HCT116 (cell line): ENCODE data around the gene PDZRN4. TPM values are rescaled to one million over a fixed set of nuclear protein-coding genes. Genes with fewer than 3 reads are reported as not detected.

Experiments used
- ATAC-seq: fragments of 200-7000 bp; cut with Tn5 transposase; 2 replicates; pipeline ENCODE4 v1.9.1; 2020; ENCODE audit warnings: mild to moderate bottlenecking, moderate library complexity
- BruUV-seq: library from RNA; stranded (reverse); fragments of 400-500 nt; replicated peaks from 2 replicates; lab custom pipeline; 2021; lab: Mats Ljungman, UMichigan
- CTCF ChIA-PET: fragments of 300-600 bp; sonication (Branson Sonifier 250); formaldehyde crosslinking; loops from one replicate; lab custom pipeline; 2021; ENCODE audit warnings: antibody characterized with exemption; lab: Charles Lee
- POLR2A ChIA-PET: fragments of 300-600, 350-600 bp; sonication (Branson Sonifier 250); formaldehyde crosslinking; loops from one replicate; lab custom pipeline; 2021; ENCODE audit warnings: antibody characterized with exemption; lab: Charles Lee
- RAD21 ChIA-PET, 2 experiments: fragments of 300-600 bp; sonication (Branson Sonifier 250); formaldehyde crosslinking; loops; one replicate each; lab custom pipeline; 2023; ENCODE audit warnings: low total read pairs in 2 of 2; ENCODE audit not compliant: uncharacterized antibody in 2 of 2, unreplicated experiment in 2 of 2, low non-redundant PET in 1 of 2; lab: Charles Lee
- DNase-seq: peaks from one replicate; pipeline ENCODE4 v3.0.0-alpha.2; 2010; ENCODE audit warnings: low read depth, low spot score
- H2AFZ ChIP-seq: fragments of 200-600 bp; shearing (Covaris generic), sonication (generic); 2 replicates; pipeline ENCODE4 v1.6.1; 2017; ENCODE audit warnings: low read depth, mixed run types, mixed read lengths, antibody characterized with exemption, low read length; ENCODE audit not compliant: poor library complexity, severe bottlenecking
- H3K27ac ChIP-seq: 2 replicates; pipeline ENCODE4 v1.5.1; 2012; ENCODE audit warnings: low read depth, low read length
- H3K27me3 ChIP-seq: fragments of 200-600 bp; sonication (generic); 2 replicates; pipeline ENCODE4 v1.6.1; 2016; ENCODE audit warnings: mixed run types, low read length, mixed read lengths; ENCODE audit not compliant: insufficient read depth
- H3K36me3 ChIP-seq, 2 experiments: fragments of 200-500 bp in 1 of 2; fragments of 200-600 bp in 1 of 2; sonication (Bioruptor generic) in 1 of 2; sonication (generic) in 1 of 2; 2 replicates each; pipeline versions ENCODE4 v1.5.1 to v1.6.1; 2014 to 2016; ENCODE audit warnings: low read length in 2 of 2, inconsistent platforms in 1 of 2, mixed read lengths in 1 of 2, mixed run types in 1 of 2; ENCODE audit not compliant: insufficient read depth in 2 of 2, control insufficient read depth in 1 of 2
- H3K4me1 ChIP-seq, 2 experiments: fragments of 200-600 bp in 1 of 2; sonication (generic) in 1 of 2; 2 replicates each; pipeline versions ENCODE4 v1.5.1 to v1.6.1; 2012 to 2017; ENCODE audit warnings: low read length in 2 of 2, inconsistent platforms in 1 of 2, mild to moderate bottlenecking in 1 of 2, mixed read lengths in 1 of 2, mixed run types in 1 of 2, moderate library complexity in 1 of 2; ENCODE audit not compliant: insufficient read depth in 2 of 2, control insufficient read depth in 1 of 2
- H3K4me2 ChIP-seq: fragments of 200-600 bp; sonication (generic); 2 replicates; pipeline ENCODE4 v1.6.1; 2017; ENCODE audit warnings: mixed run types, low read length, mixed read lengths
- H3K4me3 ChIP-seq, 2 experiments: fragments of 200-600 bp in 1 of 2; sonication (generic) in 1 of 2; replicated peaks in 1 of 2; 2 replicates each; pipeline ENCODE4 v1.5.1; 2011 to 2016; ENCODE audit warnings: low read length in 2 of 2, control low read depth in 1 of 2, low read depth in 1 of 2, mild to moderate bottlenecking in 1 of 2, mixed read lengths in 1 of 2, mixed run types in 1 of 2
- H3K79me2 ChIP-seq: fragments of 200-600 bp; sonication (generic); 2 replicates; pipeline ENCODE4 v1.6.1; 2017; ENCODE audit warnings: mild to moderate bottlenecking, mixed run types, low read length, moderate library complexity, mixed read lengths; ENCODE audit not compliant: insufficient read depth
- H3K9ac ChIP-seq: fragments of 200-600 bp; sonication (generic); 2 replicates; pipeline ENCODE4 v1.6.1; 2016; ENCODE audit warnings: low read length, mixed read lengths
- H3K9me2 ChIP-seq: fragments of 200-600 bp; sonication (generic), shearing (Covaris generic); 2 replicates; pipeline ENCODE4 v1.6.1; 2017; ENCODE audit warnings: mixed run types, mild to moderate bottlenecking, moderate library complexity; ENCODE audit not compliant: insufficient read depth
- H3K9me3 ChIP-seq, 2 experiments: fragments of 200-500 bp in 1 of 2; fragments of 200-600 bp in 1 of 2; sonication (Bioruptor generic) in 1 of 2; sonication (generic) in 1 of 2; 2 replicates each; pipeline ENCODE4 v1.6.1; 2014 to 2017; ENCODE audit warnings: low read length in 2 of 2, mixed read lengths in 2 of 2, inconsistent platforms in 1 of 2, low read depth in 1 of 2, mild to moderate bottlenecking in 1 of 2, mixed run types in 1 of 2, moderate library complexity in 1 of 2; ENCODE audit not compliant: control insufficient read depth in 1 of 2, insufficient read depth in 1 of 2
- H4K20me1 ChIP-seq: fragments of 200-600 bp; sonication (generic), shearing (Covaris generic); 2 replicates; pipeline ENCODE4 v1.6.1; 2017; ENCODE audit warnings: mixed run types, mild to moderate bottlenecking, moderate library complexity; ENCODE audit not compliant: insufficient read depth
- CBX3 ChIP-seq: IDR thresholded peaks from 2 replicates; pipeline ENCODE4 v1.6.1; 2012; ENCODE audit warnings: low read depth
- FOSL1 ChIP-seq: IDR thresholded peaks from 2 replicates; pipeline ENCODE4 v1.6.1; 2012; ENCODE audit warnings: low read depth
- JUND ChIP-seq: IDR thresholded peaks from 2 replicates; pipeline ENCODE4 v1.6.1; 2012
- POLR2A ChIP-seq: IDR thresholded peaks from 2 replicates; pipeline ENCODE4 v1.7.0; 2011; ENCODE audit warnings: borderline replicate concordance; ENCODE audit not compliant: insufficient read depth, insufficient read length; ENCODE audit errors: extremely low read depth
- POLR2AphosphoS5 ChIP-seq: IDR thresholded peaks from 2 replicates; pipeline ENCODE4 v1.6.1; 2011; ENCODE audit warnings: mild to moderate bottlenecking, low read depth, low read length, moderate library complexity
- RAD21 ChIP-seq: IDR thresholded peaks from 2 replicates; pipeline ENCODE4 v1.6.1; 2012; ENCODE audit warnings: low read depth, mild to moderate bottlenecking
- SIN3A ChIP-seq: IDR thresholded peaks from 2 replicates; pipeline ENCODE4 v1.6.1; 2012; ENCODE audit warnings: low read depth
- SP1 ChIP-seq: IDR thresholded peaks from 2 replicates; pipeline ENCODE4 v1.6.1; 2012; ENCODE audit warnings: low read depth
- SRF ChIP-seq: IDR thresholded peaks from 2 replicates; pipeline ENCODE4 v1.6.1; 2012; ENCODE audit warnings: low read depth
- TCF7L2 ChIP-seq: IDR thresholded peaks from 2 replicates; pipeline ENCODE4 v1.7.0; 2011; ENCODE audit warnings: borderline replicate concordance, inconsistent platforms; ENCODE audit not compliant: insufficient read depth, insufficient read length; ENCODE audit errors: extremely low read depth
- YY1 ChIP-seq: IDR thresholded peaks from 2 replicates; pipeline ENCODE4 v1.6.1; 2011; ENCODE audit warnings: low read length, low read depth, moderate library complexity, mild to moderate bottlenecking; ENCODE audit not compliant: insufficient replicate concordance; ENCODE audit errors: extremely low read depth
- ZNF274 ChIP-seq: fragments of 200-500 bp; sonication (Bioruptor generic); IDR thresholded peaks from 2 replicates; pipeline ENCODE4 v1.6.1; 2014; ENCODE audit warnings: mild to moderate bottlenecking, low read depth, low read length, inconsistent platforms
- intact Hi-C: fragments of 100-400 bp; cut with micrococcal nuclease; formaldehyde crosslinking; loops from 2 replicates; pipeline ENCODE4 v1.10.0; 2022
- total RNA-seq: library from RNA; stranded (reverse); gene quantifications from one replicate; pipeline ENCODE4 v1.2.1, GENCODE V29; 2021; ENCODE audit not compliant: unreplicated experiment

Gene PDZRN4
- total RNA-seq, 1 experiment from 2014 or later: not detected

DNA sequence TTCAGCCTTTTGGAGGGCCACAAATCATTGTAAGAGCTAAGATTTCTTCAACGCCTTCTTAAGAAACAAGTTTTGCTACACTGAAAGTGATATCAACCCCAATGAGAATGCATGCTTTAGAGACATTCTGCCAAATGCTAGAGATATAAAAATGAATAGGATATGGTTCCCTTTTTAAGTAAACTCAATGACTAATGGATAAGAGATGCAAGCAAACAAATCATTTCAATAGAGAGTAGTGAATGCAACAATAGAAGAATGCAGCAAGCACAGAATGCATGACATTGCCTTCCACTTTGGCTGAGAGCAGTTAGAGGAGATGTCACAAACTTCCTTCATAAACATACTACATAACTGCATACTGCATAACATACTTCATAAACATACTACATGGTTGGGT lies 116.4 kb downstream of the PDZRN4 start:
- Histone ChIP-seq H3K4me1 (no peaks in the 10 kb centered on the region), H3K4me2 (no peak overlapping the region), H3K9me2 (no peaks in the 10 kb centered on the region), H3K9ac (no peak overlapping the region), H3K27me3 (no peaks in the 10 kb centered on the region), H2AFZ (no peak overlapping the region), H3K36me3 (no peaks in the 10 kb centered on the region), H4K20me1 (no peaks in the 10 kb centered on the region), H3K4me3 (no peak overlapping the region), H3K27ac (no peak overlapping the region), H3K79me2 (no peaks in the 10 kb centered on the region), H3K9me3 (no peaks in the 10 kb centered on the region)
- BruUV-seq: no TSS peak
- DNase-seq: no peak
- intact Hi-C loops: no loop called here
- ChIA-PET POLR2A (no interaction called here), RAD21 (no interaction called here), CTCF (no interaction called here)
- TF ChIP-seq TCF7L2 (no peak), ZNF274 (no peak)
- ATAC-seq: no peak

DNA sequence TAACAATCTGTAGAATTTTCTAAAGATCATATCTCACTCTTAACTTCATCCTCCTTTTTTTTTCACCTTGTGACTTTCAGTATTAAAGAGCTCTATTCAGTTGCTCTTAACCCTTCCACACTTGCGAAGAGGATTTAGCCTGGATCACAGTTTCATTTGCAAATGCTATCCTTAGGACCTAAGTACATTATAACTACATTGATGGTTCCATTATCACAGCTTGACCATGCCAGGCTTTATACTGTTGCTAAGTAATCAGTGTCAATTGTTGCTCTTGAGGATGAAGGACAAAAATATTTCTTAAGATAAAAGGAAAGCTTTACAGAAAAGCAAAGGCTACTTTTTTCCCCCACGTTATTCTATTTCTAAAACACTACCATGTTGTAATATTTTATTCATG lies 122.2 kb downstream of the PDZRN4 start:
- Histone ChIP-seq H3K9me3 (no peaks in the 10 kb centered on the region), H4K20me1 (no peaks in the 10 kb centered on the region), H3K9ac (no peak overlapping the region), H3K36me3 (no peaks in the 10 kb centered on the region), H2AFZ (no peak overlapping the region), H3K27ac (no peak overlapping the region), H3K4me1 (no peaks in the 10 kb centered on the region), H3K27me3 (no peaks in the 10 kb centered on the region), H3K4me3 (no peak overlapping the region), H3K4me2 (no peak overlapping the region), H3K79me2 (no peaks in the 10 kb centered on the region), H3K9me2 (0 out of 2 replicates have a peak, but pooled peaks cover 4% of the 10 kb centered on the region)
- ChIA-PET CTCF (no interaction called here), POLR2A (no interaction called here), RAD21 (no interaction called here)
- TF ChIP-seq SP1 (no peak), SIN3A (no peak), TCF7L2 (no peak), POLR2A (no peak), JUND (no peak), FOSL1 (no peak), YY1 (no peak), RAD21 (no peak), SRF (no peak), POLR2AphosphoS5 (no peak), CBX3 (no peak)
- BruUV-seq: no TSS peak
- ATAC-seq (no peak), DNase-seq (no peak)
- intact Hi-C loops: no loop called here
